Uterus (tissue), 2 donors: ENCODE measurements around the gene CACNB4.

ENCODE experiments used
- POLR2A ChIP-seq, 2 donors: fragments of 450-650 bp; IDR thresholded peaks; one replicate each; pipeline ENCODE4 v1.6.1; 2016; ENCODE audit warnings: antibody characterized with exemption in 2 of 2, mild to moderate bottlenecking in 1 of 2, moderate library complexity in 1 of 2
- TF ChIP-seq, protein P1 (sequence below), 4 experiments: fragments of 200-600 bp in 2 of 4; fragments of 450-650 bp in 2 of 4; sonication (generic) in 2 of 4; IDR thresholded peaks; one replicate each; pipeline ENCODE4 v1.5.1; 2016 to 2019; ENCODE audit warnings: antibody characterized with exemption in 4 of 4, mild to moderate bottlenecking in 2 of 4, moderate library complexity in 1 of 4

DNA sequence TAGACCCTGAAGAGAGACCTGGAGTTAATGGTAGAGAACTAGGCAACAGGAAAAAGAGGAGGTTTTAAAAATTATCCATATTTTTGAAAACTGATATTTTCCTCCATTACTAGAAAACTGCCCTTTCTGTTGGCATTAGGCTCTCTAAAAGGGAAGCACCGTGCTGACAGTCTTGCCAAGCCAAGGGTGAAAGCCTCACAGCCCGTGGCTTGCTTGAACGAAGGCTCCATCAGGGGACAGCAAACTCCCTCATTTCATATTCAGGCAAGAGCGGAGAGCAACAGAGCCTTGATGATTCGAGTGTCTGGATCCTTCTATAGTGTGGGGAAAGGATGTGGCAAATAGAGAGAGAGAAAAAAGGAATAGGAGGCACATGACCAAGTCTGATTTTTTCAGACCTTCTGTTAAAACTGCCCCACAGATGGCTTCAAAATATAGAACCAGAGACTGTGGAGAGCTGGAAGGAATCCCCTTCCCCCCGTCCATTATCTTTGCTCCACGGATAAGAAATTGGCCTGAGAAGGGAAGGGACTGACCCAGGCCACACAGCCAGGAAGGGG is 67.0 kb downstream of the CACNB4 start:
- TF ChIP-seq POLR2A (IDR thresholded peaks at IDR 0.05): no peak
- TF ChIP-seq, protein P1, sequence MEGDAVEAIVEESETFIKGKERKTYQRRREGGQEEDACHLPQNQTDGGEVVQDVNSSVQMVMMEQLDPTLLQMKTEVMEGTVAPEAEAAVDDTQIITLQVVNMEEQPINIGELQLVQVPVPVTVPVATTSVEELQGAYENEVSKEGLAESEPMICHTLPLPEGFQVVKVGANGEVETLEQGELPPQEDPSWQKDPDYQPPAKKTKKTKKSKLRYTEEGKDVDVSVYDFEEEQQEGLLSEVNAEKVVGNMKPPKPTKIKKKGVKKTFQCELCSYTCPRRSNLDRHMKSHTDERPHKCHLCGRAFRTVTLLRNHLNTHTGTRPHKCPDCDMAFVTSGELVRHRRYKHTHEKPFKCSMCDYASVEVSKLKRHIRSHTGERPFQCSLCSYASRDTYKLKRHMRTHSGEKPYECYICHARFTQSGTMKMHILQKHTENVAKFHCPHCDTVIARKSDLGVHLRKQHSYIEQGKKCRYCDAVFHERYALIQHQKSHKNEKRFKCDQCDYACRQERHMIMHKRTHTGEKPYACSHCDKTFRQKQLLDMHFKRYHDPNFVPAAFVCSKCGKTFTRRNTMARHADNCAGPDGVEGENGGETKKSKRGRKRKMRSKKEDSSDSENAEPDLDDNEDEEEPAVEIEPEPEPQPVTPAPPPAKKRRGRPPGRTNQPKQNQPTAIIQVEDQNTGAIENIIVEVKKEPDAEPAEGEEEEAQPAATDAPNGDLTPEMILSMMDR (IDR thresholded peaks at IDR 0.05): no peak
